Measurements from ENCODE around the gene NRIP3. TPM values are rescaled to one million over a fixed set of nuclear protein-coding genes. Genes with fewer than 3 reads are reported as not detected.
A peak's percentile ranks its signal among the peaks of the same experiment; 100 is the strongest.

Gene NRIP3
- total and polyA plus RNA-seq, 2 of the 13 experiments (the other 11 are each of a cell fraction or from before 2014, with no cell fraction given) = 0.04 to 0.07 TPM

DNA sequence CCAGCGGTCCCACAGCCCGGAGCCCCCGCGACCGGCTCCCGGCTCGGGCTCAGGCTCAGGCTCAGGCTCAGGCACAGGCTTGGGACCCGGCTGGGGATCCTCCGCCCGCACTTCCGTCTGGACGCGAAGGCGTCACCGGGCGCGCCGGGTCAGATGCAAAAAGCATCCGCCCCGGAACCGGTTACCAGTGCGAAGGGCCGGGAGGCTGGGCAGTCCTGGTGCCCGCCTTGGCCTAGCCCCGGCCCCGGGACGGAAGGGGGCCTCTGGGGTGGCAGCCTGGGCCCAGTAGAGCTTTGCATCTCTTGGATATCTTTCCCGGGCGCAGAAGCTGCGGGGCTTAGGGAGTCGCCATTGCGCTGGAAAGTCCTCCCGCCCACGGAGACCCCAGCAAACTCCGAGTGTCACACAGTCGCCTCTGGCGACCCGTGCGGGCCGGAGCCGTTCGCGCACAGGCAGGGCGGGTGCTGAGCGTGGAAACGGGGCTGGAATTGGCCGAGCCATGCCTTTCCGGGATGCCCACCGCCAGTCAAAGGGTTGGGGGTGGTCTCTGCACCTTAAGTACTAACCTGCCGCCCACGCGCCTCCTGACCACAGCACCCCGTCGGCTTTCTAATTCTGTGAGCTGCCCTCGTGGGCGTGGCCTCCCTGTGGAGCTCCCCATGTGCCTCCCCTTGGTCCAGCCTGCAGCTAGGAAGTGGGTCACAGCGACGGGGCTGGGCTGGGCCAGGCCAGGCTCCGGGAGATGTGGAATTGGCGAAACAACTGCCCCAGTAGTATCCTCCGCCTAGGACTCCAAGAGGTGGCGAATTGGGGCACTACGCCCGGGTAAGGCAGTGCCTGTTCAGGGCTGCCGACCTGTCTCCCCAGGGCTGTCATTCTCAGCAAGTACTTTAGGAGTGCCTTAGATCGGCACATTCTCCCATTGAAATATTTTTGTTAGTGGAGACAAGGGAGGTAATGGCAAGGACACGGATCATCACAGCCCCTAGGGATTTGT is 39.2 kb downstream of the NRIP3 start, which contains the start of gene TMEM9B (continued):
- TF ChIP-seq CREBL2 (CRISPR knock-in tag; IDR thresholded peaks at IDR 0.05; ENCODE audit: borderline replicate concordance) (0 out of 2 replicates have a peak, but pooled peaks have one; percentile 62), ZZZ3 (CRISPR knock-in tag; IDR thresholded peaks at IDR 0.05; ENCODE audit: borderline replicate concordance) (peak; percentile 65; the same call in 1 of the 2 replicates), SIN3B (IDR thresholded peaks at IDR 0.05; ENCODE audit: low read length) (peak; percentile 65; the same call in 1 of the 2 replicates), PITX1 (CRISPR knock-in tag; IDR thresholded peaks at IDR 0.05) (no peak), ZC3H13 (CRISPR knock-in tag; IDR thresholded peaks at IDR 0.05) (no peak), ZSCAN5A (CRISPR knock-in tag; IDR thresholded peaks at IDR 0.05; ENCODE audit: borderline replicate concordance) (no peak), ZNF646 (CRISPR knock-in tag; IDR thresholded peaks at IDR 0.05) (no peak), SNAPC5 (CRISPR knock-in tag; IDR thresholded peaks at IDR 0.05; ENCODE audit: borderline replicate concordance) (no peak), TEF (CRISPR knock-in tag; IDR thresholded peaks at IDR 0.05) (no peak; the same call in 1 of the 2 replicates), ZNF780A (CRISPR knock-in tag; IDR thresholded peaks at IDR 0.05) (no peak), ARID2 (CRISPR knock-in tag; IDR thresholded peaks at IDR 0.05; ENCODE audit: borderline replicate concordance) (no peak), TP53 (CRISPR knock-in tag; conservative IDR thresholded peaks at IDR 0.05) (0 out of 2 replicates have a peak, but pooled peaks have one; percentile 51), MLX (CRISPR knock-in tag; IDR thresholded peaks at IDR 0.05) (no peak), ZNF501 (CRISPR knock-in tag; IDR thresholded peaks at IDR 0.05) (peak; percentile 93), ZNF850 (CRISPR knock-in tag; conservative IDR thresholded peaks at IDR 0.05) (no peak)
- TF ChIP-seq, protein P1, sequence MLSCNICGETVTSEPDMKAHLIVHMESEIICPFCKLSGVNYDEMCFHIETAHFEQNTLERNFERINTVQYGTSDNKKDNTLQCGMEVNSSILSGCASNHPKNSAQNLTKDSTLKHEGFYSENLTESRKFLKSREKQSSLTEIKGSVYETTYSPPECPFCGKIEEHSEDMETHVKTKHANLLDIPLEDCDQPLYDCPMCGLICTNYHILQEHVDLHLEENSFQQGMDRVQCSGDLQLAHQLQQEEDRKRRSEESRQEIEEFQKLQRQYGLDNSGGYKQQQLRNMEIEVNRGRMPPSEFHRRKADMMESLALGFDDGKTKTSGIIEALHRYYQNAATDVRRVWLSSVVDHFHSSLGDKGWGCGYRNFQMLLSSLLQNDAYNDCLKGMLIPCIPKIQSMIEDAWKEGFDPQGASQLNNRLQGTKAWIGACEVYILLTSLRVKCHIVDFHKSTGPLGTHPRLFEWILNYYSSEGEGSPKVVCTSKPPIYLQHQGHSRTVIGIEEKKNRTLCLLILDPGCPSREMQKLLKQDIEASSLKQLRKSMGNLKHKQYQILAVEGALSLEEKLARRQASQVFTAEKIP (CRISPR knock-in tag; IDR thresholded peaks at IDR 0.05; ENCODE audit: borderline replicate concordance) = no peak
